BLaER1 treated with 17β-estradiol and CSF1 and Interleukin-3, amounts not matched to agents 10 nM and 100 nM (cell line): Measurements from ENCODE around the gene PIAS4.

Experiments used
- H3K27ac ChIP-seq, 11 experiments: shearing (Covaris generic); formaldehyde crosslinking; 2 replicates each; pipeline ENCODE4 v1.8.1; 2022
- H3K27me3 ChIP-seq, 11 experiments: shearing (Covaris generic); formaldehyde crosslinking; 2 replicates each; pipeline ENCODE4 v1.8.1; 2022
- H3K36me3 ChIP-seq, 11 experiments: shearing (Covaris generic); formaldehyde crosslinking; 2 replicates each; pipeline ENCODE4 v1.8.1; 2022
- H3K4me1 ChIP-seq, 10 experiments: shearing (Covaris generic); formaldehyde crosslinking; 2 replicates each; pipeline ENCODE4 v1.8.1; 2022
- H3K4me2 ChIP-seq, 11 experiments: shearing (Covaris generic); formaldehyde crosslinking; 2 replicates each; pipeline ENCODE4 v1.8.1; 2022
- H3K4me3 ChIP-seq, 10 experiments: shearing (Covaris generic); formaldehyde crosslinking; 2 replicates each; pipeline ENCODE4 v1.8.1; 2022
- H3K9ac ChIP-seq, 11 experiments: shearing (Covaris generic); formaldehyde crosslinking; 2 replicates each; pipeline ENCODE4 v1.8.1; 2022
- H3K9me3 ChIP-seq, 11 experiments: shearing (Covaris generic); formaldehyde crosslinking; replicated peaks in 1 of 11; 2 replicates each; pipeline ENCODE4 v1.8.1; 2022
- H4K20me1 ChIP-seq, 11 experiments: shearing (Covaris generic); formaldehyde crosslinking; 2 replicates each; pipeline ENCODE4 v1.8.1; 2022
- Cebpa-rat ChIP-seq, 11 experiments: shearing (Covaris generic); IDR thresholded peaks; 2 replicates each; pipeline ENCODE4 v1.8.1; 2022

PIAS4 gene, protein sequence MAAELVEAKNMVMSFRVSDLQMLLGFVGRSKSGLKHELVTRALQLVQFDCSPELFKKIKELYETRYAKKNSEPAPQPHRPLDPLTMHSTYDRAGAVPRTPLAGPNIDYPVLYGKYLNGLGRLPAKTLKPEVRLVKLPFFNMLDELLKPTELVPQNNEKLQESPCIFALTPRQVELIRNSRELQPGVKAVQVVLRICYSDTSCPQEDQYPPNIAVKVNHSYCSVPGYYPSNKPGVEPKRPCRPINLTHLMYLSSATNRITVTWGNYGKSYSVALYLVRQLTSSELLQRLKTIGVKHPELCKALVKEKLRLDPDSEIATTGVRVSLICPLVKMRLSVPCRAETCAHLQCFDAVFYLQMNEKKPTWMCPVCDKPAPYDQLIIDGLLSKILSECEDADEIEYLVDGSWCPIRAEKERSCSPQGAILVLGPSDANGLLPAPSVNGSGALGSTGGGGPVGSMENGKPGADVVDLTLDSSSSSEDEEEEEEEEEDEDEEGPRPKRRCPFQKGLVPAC

DNA sequence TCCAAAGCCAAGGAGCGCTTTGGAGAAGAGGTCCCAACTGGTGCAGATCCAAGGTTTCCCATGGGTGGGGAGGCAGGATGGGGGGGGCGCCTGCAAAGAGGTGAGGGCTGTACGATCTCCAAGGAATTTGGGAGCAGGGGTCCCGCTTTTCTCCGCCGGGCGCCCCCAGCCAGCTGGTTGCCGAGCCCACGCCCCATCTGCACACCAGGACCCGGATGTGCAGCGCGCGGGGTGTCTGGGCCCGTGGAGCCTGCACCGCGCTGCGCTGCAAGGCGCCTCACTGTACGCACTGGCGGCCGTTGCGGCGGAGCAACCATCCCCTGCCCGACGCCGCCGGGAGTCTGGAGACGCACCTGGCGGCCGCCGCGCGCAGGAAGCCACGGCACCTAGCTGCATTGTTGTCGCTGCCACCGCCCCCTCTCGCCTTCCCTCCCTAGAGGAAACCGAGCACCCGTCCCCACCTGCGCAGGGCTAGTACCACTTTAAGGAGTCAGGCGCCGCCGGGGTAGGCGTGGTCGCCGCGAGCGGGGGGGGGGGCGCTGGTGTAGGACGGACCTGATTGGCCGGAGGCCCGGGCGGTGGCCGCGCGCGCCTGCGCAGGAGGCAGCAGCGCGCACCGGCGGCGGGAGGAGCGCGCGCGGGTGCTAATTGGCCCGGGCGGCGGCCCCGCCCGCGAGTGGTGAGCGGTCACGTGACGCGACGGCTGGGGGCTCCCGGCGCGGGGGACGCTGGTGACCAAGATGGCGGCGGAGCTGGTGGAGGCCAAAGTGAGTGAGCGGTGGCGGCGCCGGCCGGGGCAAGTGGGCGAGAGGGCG is at the start of gene PIAS4:
Gene PIAS4, plus strand, starts transcription at position 716 of the 815 bp plus-strand sequence. Its CDS starts 25 bp downstream, at position 741.
- Histone ChIP-seq H3K9ac (peak within 1 kb of the TSS; percentile 82 to 91 (median 85)), H3K36me3 (peaks cover 12 to 23% (median 19%) of the 10 kb centered on the region in 11 experiments; a peak in 21 of 22 replicates), H3K27me3 (no peaks in the 10 kb centered on the region), H3K9me3 (no peaks in the 10 kb centered on the region), H4K20me1 (peaks cover 35 to 43% (median 40%) of the 10 kb centered on the region in 11 experiments), H3K4me1 (peaks cover 24 to 39% (median 32%) of the 10 kb centered on the region in 10 experiments), H3K27ac (peak within 1 kb of the TSS; percentile 51 to 86 (median 82); a peak in 21 of 22 replicates), H3K4me3 (peak within 1 kb of the TSS; percentile 79 to 97 (median 92)), H3K4me2 (peak within 1 kb of the TSS; percentile 94 to 99 (median 96))
- no peak for TF ChIP-seq Cebpa-rat (IDR thresholded peaks at IDR 0.05)

DNA sequence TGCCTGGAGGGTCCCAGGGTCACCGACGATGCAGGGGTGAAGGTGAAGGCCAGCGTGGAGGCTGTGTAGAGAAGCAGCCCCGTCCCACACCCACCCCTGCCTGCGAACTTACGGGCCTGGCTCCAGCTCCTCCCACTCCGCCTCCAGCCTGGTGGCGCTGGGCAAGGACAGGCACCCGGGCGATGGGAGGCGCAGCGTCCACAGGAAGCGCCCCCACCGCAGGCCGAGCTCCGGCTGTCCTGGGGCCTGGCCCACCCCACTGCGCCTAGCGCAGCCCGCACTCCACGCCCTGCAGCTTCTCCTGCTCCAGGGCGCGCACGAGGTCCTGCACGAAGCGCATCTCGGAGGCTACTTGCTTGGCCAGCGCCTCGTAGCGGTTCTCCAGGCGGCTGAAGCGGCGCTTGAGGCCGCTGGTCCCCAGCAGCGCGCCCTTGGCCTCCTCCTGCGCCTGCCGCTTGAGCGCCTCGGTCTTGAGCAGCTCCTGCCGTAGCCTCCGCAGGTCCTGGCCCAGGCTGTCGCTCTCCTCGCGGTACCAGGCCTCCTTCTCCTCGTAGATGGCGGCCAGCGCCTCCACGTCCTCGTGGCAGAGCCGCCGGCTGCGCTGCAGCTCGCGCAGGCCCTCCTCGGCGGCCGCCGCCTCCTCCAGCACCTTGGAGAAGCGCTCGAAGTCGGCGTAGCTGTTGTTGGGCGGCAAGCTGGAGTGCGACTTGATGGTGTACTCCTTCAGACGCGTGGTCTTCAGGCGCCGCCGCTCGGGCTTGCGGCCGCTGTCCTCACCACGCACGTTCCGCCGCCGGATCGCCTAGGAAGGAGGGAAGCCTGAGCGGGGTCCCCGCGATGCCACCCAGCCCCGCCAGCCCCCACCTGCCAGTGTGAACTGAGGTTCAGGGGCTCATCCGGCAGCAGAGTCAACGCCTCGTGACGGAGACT is 48.4 kb upstream of the PIAS4 start:
- no peak overlapping the region for H3K4me3 ChIP-seq
- peaks cover 0 to 82% (median 31%) of the 10 kb centered on the region in 11 experiments; a peak in 15 of 22 replicates for H4K20me1 ChIP-seq
- peaks cover 0 to 4% (median 0%) of the 10 kb centered on the region in 10 experiments; a peak in 2 of 20 replicates for H3K4me1 ChIP-seq
- no peak overlapping the region for H3K4me2 ChIP-seq
- H3K27me3 ChIP-seq = no peaks in the 10 kb centered on the region
- no peaks in the 10 kb centered on the region for H3K9me3 ChIP-seq
- TF ChIP-seq Cebpa-rat (IDR thresholded peaks at IDR 0.05) = no peak
- H3K36me3 ChIP-seq = peaks cover 74 to 93% (median 83%) of the 10 kb centered on the region in 11 experiments
- H3K9ac ChIP-seq = no peak overlapping the region
- no peak overlapping the region for H3K27ac ChIP-seq

DNA sequence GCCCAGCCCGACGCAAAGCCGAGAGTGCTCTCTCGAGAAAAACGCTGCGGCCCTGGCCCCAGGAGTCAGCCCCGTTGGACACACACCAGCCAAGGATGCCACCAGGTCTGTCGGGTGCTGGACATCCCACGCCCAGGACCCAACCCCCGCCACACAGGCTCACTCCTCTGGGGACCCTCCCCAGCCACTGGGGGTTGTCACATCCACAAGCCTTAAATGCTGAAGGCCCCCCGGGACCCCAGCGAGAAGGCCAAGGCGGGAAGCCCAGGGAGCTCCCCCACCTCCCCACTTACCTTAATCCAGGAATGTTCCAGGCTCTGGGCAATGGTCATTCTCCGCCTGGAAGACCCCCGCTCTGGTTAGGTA is 47.8 kb upstream of the PIAS4 start:
- Histone ChIP-seq H3K27ac (no peak overlapping the region), H3K9ac (no peak overlapping the region), H3K4me1 (peaks cover 0 to 4% (median 0%) of the 10 kb centered on the region in 10 experiments; a peak in 2 of 20 replicates), H3K4me2 (no peak overlapping the region), H3K9me3 (no peaks in the 10 kb centered on the region), H3K36me3 (peaks cover 78 to 97% (median 86%) of the 10 kb centered on the region in 11 experiments), H3K27me3 (no peaks in the 10 kb centered on the region), H3K4me3 (no peak overlapping the region), H4K20me1 (peaks cover 0 to 83% (median 31%) of the 10 kb centered on the region in 11 experiments; a peak in 15 of 22 replicates)
- TF ChIP-seq Cebpa-rat (IDR thresholded peaks at IDR 0.05) = no peak

DNA sequence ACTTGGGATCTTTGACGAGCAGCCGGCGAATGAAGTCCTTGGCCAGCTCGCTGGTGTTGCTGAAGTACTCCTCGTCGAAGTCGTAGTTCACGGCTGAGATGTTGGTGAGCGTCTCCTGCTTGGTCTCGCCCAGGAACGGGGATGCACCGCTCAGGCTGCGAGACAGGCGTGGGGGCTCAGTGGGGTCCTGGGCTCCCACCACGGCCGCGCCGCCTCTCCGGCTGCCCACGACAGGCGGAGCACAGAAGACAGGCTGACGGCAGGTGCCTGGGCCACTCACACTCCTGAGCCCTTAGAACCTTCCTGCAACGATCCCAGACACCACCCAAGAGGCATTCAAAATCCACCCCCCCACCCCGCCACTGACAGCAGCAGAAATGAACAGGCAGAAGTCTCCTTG is 46.5 kb upstream of the PIAS4 start:
- Histone ChIP-seq H4K20me1 (peaks cover 12 to 87% (median 43%) of the 10 kb centered on the region in 11 experiments; a peak in 19 of 22 replicates), H3K9me3 (no peaks in the 10 kb centered on the region), H3K4me3 (no peak overlapping the region), H3K27me3 (no peaks in the 10 kb centered on the region), H3K4me2 (no peak overlapping the region), H3K9ac (no peak overlapping the region), H3K4me1 (peaks cover 0 to 4% (median 0%) of the 10 kb centered on the region in 10 experiments; a peak in 2 of 20 replicates), H3K36me3 (peaks cover 85 to 99% (median 92%) of the 10 kb centered on the region in 11 experiments), H3K27ac (no peak overlapping the region)
- TF ChIP-seq Cebpa-rat (IDR thresholded peaks at IDR 0.05) = no peak

DNA sequence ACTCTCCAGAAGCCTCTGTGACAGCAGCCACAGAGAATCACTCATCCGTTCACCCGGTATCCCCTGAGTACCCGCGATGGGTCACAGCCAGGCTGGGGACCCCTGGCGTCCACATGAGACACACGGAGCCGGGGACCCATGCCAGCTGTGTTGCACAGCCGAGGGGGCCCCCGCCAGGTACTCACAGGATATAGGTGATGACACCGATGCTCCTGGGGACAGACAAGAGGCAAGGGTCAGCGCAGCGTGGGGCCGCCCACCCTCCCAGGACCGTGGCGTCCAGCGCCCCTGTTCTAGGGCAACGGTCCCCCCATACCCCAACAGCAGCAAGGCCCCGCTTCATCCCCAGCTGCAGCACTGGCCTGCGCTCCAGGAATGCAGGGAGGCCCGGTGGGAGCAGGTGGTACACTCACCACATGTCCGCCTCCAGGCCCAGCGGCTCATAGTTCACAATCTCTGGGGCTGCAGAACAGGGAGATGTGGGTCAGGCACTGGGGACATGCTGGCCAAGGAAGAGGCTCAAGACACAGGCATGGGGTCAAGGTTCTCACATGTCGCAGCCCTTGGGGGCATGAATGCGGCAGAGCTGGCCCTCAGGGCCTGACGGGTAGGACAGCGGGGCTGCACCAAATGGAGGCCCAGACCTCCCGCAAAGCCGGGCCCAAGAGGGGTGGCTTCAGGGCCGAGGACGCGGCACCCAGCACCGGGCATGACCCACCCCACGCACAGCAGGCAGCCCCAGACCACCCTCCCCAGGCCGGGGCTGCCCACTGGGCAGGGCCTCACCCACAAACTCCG is 43.9 kb upstream of the PIAS4 start:
- Histone ChIP-seq H3K4me1 (peaks cover 5 to 9% (median 6%) of the 10 kb centered on the region in 10 experiments), H3K9me3 (no peaks in the 10 kb centered on the region), H3K27me3 (no peaks in the 10 kb centered on the region), H3K4me3 (no peak overlapping the region), H3K36me3 (peaks cover 92 to 99% (median 96%) of the 10 kb centered on the region in 11 experiments), H4K20me1 (peaks cover 38 to 92% (median 62%) of the 10 kb centered on the region in 11 experiments), H3K27ac (no peak overlapping the region), H3K9ac (no peak overlapping the region), H3K4me2 (no peak overlapping the region)
- TF ChIP-seq Cebpa-rat (IDR thresholded peaks at IDR 0.05) = no peak

DNA sequence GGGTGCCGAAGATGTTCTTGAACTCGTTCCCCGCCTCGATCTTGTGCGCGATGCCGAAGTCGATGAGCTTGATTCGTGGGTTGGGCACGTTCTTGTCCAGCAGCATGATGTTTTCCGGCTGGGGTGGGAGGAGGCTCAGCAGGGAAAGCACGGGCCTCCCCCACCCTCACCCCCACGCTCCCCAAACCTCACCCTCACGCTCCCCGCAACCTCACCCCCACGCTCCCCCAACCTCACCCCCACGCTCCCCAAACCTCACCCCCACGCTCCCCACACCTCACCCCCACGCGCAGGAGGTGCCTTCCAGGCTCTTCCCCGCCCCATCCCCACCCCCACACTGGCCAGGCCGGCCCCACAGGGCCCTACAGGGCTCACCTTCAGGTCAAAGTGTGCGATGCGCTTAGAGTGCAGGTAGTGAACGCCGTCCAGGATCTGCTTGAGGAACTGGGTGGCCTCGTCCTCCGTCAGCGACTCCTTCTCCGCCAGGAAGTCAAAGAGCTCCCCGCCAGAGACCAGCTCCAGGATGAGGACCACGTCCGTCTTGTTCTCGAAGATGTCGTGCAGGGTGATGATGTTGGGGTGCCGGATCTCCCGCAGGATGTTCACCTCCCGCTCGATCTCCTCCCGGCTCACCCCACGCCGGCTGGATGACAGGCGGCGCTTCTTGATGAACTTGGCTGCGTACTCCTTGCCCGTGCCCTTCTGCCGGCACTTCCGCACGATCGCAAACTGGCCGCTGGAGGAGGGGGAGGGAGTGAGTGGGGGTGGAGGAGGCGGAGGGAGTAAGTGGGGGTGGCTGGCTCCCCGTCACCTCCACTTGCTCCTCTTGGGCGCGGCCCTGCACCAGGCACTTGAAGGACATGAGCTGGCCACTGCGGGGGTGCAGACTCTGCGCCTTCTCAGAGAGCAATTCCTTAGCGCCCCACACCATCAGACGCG is 43.0 kb upstream of the PIAS4 start:
- no peaks in the 10 kb centered on the region for H3K27me3 ChIP-seq
- no peak overlapping the region for H3K9ac ChIP-seq
- no peak for TF ChIP-seq Cebpa-rat (IDR thresholded peaks at IDR 0.05)
- peaks cover 13 to 17% (median 15%) of the 10 kb centered on the region in 10 experiments for H3K4me1 ChIP-seq
- no peak overlapping the region for H3K4me3 ChIP-seq
- H3K27ac ChIP-seq = no peak overlapping the region
- H4K20me1 ChIP-seq = peaks cover 43 to 92% (median 64%) of the 10 kb centered on the region in 11 experiments
- no peaks in the 10 kb centered on the region for H3K9me3 ChIP-seq
- peaks cover 92 to 99% (median 95%) of the 10 kb centered on the region in 11 experiments for H3K36me3 ChIP-seq
- no peak overlapping the region for H3K4me2 ChIP-seq
